Neural cell (in vitro differentiated cells): ENCODE results near the gene LIMCH1.

Experiments
- CTCF ChIP-seq: fragments of 450-650 bp; IDR thresholded peaks from 2 replicates; pipeline ENCODE4 v1.5.1; 2014; ENCODE audit warnings: antibody characterized with exemption, mild to moderate bottlenecking, moderate library complexity; ENCODE audit not compliant: poor library complexity, severe bottlenecking
- EZH2 ChIP-seq: fragments of 200-600, 300-800 bp; shearing (Covaris generic), sonication (generic); IDR thresholded peaks from 2 replicates; pipeline ENCODE4 v1.6.1; 2014; ENCODE audit warnings: antibody characterized with exemption, low read length, borderline replicate concordance, mild to moderate bottlenecking; ENCODE audit not compliant: insufficient read depth, poor library complexity, severe bottlenecking

DNA sequence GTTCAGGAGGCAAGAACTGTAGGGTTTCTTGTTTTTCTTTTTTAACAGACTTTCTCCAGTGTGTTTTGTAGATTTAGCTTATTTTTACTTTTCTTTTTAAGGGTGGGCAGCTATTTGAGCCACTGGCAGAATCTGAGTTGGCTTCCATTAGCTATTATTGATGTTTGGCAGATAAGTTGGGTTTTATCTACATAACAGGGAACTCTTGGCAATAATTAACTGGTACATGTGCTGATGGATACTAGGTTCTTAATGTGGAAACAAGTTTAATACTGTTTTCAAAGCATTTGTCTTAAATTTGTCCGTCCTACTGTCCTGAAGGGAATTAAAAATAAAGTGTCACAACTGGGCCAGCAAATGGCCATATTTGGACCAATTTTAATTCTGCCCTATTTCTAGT is 130.1 kb downstream of the LIMCH1 start:
- no peak for TF ChIP-seq EZH2
- TF ChIP-seq CTCF = no peak
